Kasumi-1 (cell line): ENCODE data around the gene YJEFN3.

Experiments
- DNase-seq, 2 experiments: peaks; one replicate each; lab custom pipeline; 2025; lab: John Stamatoyannopoulos, UW

YJEFN3 gene

DNA sequence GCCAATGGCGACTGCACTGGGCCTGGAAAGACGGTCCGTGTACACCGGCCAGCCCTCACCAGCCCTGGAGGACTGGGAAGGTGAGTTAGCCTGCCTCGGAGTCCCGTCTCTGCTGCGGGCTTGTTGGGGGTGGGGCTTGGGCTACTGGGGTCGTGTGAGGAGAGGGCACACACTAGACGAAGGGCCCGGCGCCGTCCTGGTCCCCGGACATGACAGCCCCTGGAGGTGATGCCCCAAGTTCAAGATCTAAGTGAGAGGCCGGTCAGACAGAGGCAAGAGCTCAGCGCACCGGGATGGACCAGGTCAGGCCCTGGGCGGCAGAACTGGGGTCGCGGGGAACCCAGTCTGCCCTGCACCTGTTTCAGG is 11.0 kb downstream of the YJEFN3 start:
- no peak for DNase-seq

DNA sequence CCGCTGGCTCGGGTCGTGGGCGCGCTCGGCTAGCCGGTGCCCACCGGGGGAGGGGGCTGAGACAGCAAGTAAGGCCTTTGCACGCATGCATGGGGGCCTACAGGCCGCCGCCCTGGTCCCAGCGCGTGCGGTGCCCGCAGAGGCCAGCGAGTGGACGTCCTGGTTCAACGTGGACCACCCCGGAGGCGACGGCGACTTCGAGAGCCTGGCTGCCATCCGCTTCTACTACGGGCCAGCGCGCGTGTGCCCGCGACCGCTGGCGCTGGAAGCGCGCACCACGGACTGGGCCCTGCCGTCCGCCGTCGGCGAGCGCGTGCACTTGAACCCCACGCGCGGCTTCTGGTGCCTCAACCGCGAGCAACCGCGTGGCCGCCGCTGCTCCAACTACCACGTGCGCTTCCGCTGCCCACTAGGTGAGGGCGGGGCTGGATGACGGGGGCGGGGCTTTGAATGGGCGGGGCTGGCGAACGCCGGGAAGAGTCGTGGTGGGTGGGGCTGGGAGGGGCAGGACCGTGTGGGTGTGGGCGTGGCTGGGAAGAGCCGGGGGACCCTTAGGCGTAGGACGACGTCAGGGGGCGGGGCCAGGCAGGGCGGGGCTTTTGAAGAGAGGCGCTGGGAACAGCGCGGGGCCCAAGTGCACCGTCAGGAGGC is 11.5 kb downstream of the YJEFN3 start:
- no peak for DNase-seq

DNA sequence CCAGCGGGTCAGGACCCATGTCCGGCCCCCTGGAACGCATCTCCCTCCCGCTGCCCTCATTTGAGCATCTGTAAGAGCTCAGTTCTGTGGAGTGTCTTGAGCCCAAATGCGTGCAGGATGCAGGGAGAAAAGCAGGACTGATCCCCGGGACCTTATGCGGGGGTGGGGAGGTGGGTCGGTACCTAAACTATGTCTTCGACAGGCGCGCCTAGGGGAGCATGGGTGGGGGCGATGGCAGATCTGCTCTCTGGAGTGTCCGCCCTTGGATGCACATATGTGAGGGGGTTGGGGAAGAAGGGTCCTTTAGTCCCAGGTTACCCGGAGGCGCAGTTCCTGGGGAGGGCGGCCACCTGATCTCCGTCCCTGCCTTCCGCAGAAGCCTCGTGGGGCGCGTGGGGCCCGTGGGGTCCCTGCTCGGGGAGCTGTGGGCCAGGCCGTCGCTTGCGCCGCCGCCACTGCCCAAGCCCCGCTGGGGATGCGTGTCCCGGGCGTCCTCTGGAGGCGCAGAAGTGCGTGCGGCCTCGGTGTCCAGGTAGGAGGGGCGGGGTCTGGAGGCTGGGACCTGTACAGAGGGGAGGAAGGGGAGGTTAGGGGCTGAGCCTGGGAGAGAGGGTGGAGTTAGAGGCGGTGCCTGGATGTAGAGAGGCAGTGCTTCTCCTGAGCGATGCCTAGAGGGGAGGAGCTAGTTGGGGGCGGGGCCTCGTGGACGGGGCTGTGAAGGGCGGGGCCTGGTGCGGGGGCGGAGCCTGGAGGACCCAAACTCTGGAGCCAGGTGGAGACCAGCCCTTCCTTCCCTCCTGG is 12.2 kb downstream of the YJEFN3 start:
- no peak for DNase-seq

DNA sequence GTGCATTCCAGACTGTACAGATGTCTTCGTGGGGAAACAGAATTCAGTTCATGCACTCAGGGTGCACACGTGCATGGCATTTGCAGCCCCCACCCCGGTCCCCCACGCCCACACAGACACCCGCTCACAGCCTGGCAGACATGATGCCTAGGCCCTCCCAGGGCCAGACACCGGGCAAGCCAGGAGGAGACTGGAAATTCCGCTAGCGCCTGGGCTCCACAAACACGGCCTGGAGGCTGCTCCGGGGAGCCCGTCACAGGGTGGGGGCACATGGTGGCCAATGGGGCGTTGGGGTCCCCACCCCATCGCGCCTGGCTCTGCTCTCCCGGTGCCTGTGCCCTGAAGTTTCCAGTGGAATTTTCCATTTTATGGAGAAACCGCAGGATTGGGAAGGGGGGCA is 12.9 kb downstream of the YJEFN3 start:
- DNase-seq: no peak

DNA sequence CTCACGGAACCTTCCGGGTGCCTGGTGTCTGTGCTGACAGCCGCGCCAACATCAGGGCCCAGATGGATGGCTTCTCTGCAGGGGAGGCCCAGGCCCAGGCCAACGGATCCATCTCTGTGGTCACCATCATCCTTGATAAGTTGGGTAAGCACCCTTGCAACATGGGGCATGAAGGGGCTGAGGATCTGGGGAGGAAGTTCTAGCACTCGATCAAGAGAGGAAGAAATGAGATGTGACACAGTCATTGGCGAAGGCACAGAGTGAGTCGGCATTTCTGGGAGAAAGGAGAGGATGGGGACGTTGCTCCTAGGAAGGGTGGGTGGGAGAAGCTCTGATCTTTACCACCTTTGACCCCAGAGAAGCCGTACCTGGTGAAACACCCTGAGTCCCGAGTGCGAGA is 13.8 kb downstream of the YJEFN3 start:
- no peak for DNase-seq

DNA sequence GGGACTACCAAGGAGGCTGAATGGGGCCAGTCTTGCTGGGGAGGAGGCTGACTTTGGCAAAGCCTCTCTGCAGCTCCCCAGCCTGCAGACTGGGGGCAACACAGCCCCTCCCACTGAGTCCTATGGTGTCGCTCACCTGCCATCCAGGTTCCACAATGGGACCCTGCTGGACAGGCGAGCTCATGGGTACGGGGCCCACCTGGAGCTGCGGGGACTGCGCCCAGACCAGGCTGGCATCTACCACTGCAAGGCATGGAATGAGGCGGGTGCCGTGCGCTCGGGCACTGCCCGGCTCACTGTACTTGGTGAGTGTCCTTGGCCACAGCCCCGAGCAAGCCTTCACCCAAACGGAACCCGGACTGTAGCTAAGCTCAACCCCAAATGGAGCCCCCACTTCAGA is 14.4 kb downstream of the YJEFN3 start:
- no peak for DNase-seq

DNA sequence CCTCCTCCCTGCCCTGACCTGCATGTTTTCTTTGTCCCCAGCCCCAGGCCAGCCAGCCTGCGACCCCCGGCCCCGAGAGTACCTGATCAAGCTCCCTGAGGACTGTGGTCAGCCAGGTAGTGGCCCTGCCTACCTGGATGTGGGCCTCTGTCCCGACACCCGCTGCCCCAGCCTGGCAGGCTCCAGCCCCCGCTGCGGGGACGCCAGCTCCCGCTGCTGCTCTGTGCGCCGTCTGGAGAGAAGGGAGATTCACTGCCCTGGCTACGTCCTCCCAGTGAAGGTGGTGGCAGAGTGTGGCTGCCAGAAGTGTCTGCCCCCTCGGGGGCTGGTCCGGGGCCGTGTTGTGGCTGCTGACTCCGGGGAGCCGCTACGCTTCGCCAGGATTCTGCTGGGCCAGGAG is 14.9 kb downstream of the YJEFN3 start:
- DNase-seq: no peak

DNA sequence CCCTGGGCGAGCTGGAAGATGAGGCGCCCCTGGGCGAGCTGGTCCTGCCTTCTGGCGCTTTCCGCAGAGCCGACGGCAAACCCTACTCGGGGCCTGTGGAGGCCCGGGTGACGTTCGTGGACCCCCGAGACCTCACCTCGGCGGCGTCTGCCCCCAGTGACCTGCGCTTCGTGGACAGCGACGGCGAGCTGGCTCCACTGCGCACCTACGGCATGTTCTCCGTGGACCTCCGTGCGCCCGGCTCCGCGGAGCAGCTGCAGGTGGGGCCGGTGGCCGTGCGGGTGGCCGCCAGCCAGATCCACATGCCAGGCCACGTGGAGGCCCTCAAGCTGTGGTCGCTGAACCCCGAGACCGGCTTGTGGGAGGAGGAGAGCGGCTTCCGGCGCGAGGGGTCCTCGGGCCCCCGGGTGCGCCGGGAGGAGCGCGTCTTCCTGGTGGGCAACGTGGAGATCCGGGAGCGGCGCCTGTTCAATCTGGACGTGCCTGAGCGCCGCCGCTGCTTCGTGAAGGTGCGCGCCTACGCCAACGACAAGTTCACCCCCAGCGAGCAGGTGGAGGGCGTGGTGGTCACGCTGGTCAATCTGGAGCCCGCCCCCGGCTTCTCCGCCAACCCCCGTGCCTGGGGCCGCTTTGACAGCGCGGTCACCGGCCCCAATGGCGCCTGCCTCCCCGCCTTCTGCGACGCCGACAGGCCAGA is 15.7 kb downstream of the YJEFN3 start:
- DNase-seq: no peak

DNA sequence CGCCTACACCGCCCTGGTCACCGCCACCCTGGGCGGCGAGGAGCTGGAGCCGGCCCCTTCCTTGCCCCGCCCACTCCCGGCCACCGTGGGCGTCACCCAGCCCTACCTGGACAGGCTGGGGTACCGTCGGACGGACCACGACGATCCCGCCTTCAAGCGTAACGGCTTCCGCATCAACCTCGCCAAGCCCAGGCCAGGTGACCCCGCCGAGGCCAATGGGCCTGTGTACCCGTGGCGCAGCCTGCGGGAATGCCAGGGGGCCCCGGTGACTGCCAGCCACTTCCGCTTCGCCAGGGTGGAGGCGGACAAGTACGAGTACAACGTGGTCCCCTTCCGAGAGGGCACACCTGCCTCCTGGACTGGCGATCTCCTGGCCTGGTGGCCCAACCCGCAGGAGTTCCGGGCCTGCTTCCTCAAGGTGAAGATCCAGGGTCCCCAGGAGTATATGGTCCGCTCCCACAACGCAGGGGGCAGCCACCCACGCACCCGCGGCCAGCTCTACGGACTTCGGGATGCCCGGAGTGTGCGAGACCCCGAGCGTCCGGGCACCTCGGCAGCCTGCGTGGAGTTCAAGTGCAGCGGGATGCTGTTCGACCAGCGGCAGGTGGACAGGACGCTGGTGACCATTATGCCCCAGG is 16.4 kb downstream of the YJEFN3 start:
- DNase-seq: no peak

DNA sequence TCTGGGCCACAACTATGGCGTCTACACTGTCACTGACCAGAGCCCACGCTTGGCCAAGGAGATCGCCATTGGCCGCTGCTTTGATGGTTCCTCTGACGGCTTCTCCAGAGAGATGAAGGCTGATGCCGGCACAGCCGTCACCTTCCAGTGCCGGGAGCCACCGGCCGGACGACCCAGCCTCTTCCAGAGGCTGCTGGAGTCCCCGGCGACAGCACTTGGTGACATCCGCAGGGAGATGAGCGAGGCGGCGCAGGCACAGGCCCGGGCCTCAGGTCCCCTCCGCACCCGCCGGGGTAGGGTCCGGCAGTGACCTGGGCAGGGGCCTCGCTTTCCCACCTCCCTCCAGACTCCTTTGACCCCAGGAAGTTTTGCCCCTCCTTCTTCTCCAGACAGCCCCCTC is 17.0 kb downstream of the YJEFN3 start:
- no peak for DNase-seq

DNA sequence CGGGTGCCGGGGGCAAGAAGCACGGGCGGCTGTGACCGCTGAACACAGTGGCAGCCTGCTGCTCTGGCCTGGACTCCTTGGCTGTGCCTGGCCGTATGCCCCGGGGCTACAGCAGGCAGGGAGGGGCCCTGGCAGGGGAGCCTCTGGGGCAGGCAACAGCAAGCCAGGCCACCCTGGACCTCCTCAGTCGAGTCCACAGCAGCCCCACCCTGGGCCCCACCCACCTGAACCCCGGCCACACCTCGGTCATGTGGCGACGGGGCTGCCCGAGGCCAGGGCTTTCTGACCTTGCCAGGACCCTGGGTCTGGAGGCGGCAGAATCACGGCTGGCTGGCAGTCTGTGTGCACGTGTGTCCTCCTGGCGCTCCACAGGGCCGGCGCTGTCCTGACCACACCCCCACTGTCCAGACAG is 18.0 kb downstream of the YJEFN3 start:
- no peak for DNase-seq

DNA sequence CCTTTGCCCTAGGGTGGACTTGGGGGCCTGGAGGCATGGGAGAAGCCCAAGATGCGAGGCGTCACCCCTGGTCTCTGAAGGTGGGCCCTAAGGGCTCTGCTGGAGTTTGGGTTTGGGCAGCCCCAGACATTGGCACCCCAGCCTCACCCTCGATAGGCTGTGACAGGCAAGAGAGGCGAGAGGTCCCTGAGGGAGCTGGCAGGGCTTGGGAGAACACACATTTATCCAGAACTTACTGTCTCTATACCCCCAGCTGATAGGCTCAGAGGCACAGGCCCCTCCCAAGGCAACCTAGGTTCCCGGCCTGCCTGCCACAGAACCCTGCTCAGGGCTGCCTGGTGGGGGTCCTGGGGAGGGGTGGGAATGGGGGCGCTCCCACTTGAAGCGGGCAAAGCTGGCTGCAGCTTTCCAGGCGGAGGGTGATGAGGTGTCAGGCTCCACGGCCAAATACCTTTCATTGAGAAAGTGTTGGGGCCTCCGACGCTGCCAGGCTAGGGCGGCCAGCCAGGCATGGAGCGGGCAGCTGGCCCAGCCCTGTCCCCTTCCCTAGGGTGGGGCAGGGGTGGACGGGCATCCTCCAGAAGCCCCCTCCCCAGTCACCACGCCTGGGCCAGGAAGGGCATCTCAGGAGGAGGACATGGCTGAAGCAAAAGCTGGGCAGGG is 19.1 kb downstream of the YJEFN3 start:
- DNase-seq: no peak

DNA sequence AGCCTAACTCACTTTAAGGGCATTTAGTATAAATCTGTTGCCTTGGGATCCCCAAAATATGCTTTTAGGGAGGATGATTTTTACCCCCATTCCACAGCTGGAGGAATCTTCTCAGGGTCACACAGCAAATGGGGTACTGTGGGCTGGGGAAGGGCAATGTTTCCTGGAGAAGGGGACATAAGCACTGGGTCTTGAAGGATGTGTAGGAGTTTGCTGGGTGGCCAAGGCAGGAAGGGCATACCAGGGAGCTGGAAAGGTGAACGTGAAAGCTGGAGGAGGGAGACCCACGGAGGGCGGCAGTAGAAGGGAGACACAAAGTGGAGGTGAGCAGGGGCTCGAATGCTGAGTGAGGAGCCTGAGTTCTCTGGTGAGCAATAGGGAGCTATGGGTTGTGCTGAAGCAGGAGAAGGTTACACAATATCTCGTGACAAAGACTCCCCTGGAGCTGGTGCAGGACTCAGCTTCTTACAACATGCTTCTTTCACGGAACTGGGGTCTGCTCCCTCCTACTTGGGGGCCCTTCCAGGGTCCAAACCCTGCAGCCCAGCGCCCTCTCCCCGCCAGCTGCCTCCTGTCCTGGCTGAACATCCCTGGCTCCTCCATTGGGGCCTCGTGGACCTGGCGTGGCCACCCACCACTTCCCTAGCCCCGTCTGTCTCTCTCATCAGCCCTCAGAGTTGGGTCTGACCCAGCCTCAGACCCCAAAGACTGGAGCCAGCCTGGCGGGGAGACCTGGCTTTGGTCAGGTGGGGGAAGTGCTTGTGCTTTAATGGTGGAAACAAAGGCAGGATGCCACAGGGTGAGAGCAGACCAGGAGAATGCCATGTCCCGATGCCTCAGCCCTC is 20.4 kb downstream of the YJEFN3 start:
- DNase-seq: no peak

DNA sequence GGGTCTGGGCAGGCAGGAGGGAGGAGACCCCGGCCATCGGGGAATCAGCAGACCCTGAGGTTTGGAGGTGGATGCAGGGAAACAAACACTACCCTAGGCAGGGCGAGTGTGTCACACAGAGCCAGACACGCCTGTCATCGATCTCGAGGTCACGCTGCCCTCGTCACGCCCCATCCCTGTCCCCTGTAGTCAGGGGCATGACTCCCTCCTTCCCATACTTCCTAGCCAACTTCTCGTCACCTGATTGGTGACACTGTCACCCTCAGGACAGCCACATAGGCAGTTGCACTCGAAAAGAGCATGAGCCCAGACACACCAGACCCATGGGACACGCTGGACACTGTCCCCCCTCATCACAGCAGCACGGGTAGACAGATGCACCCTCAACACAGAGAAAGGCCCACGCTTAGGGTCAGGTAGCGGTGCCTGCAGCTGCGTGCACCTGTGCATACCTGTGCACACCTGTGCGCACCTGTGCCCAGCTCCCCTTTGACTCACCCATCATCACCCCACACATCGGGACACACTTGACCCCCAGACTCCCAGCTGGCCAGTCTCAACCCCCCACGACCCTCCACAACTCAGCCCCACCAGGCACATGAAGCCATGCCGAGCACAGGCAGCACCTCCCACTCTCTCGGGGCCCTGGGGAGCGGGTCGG is 21.2 kb downstream of the YJEFN3 start:
- DNase-seq: no peak

DNA sequence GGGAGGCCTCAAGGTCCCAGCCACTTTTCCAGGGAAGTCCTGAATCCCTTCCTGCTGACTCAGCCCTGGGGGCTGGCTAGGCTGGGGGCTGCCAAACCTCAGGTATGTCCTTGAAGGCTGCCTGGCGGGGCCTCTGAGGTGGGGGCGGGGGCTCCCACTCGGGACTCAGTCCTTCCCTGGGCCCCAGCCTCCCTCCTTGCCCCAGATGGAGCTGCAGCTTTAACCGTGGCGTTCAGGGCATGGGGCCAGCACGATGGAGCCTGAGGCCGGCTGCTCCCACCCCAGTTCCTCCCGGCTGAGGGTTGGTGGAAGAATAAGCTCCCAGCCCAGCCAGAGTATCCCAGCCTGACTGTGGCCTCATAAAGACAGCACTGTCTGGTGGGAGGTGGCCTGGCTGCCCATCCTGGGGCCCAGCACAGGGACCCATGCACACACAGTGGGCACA is 21.8 kb downstream of the YJEFN3 start:
- no peak for DNase-seq

DNA sequence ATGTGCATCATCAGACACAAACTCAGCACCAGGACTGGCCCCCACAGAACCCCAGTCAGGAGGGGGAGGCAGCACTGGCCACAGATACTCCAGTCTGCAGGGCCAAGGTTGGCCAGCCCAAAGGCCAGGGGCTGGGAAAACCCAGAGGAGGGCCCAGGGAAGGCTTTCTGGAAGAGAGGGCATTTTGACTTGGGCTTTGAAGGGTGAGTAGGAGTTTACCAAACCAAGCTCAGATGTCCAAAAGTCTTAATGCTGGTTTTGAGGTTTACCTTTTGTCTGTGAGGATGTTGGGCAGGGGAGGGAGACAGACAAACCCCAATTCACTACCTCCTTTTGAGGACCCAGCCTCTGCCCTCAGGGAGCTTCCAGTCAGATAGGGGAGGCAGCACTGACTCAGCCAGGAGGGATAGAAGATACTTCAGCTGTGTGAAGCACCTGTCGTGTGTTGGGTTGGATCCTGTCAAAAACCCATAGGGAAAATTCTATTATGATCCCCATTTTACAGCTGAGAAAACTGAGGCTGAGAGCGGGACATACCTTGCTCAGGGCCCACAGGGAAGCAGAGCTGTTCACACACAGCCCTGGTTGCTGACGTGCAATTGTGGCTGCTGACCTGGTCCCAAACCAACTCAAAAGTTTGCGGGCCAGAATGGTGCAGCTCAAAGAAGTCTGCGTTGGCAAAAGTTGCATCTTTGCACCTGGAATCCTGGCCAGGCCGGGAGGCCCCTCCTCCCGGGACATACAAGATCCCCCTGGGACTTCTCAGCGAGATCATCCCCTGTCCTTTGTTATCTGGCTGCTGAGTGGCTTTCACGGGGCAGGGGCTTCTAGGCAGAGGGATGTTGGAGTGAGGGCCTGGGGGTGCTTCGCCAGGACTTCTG is 22.5 kb downstream of the YJEFN3 start:
- no peak for DNase-seq

DNA sequence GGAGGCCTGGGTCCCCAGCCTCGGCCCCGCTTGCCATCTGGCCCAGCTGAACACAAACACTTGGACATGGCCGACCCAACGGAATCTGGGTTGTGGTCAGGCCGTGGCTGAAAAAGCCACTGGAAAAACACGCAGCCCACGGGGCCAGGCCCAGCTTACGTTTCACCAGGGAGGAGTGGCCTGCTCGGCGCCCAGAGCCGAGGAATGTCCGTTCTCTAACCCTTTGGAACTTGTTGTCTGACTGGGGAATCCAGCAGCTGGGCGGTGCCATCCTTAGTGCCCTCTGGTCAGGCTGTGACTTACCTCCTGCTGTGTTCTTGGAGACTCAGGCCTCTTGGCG is 23.1 kb downstream of the YJEFN3 start:
- no peak for DNase-seq

DNA sequence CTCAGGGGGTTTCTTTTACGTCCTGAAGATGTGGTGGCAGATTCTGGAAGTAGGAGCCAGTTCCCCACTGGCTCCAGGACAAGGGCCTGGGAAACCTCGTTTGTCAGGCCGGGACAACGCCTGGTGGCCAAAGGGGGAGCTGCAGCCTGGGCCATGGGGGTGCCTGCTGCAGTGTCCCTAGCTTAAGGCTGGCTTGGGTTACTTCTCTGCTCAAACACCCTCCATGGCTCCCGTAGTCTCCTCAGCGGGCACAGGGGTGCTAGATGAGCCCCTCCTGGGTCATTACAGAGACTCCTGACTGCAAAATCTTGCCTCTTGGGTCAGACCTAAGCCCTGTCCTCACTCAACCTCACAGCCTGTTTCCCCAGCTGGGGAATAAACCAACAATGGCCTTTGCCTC is 24.1 kb downstream of the YJEFN3 start:
- peak in 1 of 2 experiments; percentile 20 for DNase-seq

DNA sequence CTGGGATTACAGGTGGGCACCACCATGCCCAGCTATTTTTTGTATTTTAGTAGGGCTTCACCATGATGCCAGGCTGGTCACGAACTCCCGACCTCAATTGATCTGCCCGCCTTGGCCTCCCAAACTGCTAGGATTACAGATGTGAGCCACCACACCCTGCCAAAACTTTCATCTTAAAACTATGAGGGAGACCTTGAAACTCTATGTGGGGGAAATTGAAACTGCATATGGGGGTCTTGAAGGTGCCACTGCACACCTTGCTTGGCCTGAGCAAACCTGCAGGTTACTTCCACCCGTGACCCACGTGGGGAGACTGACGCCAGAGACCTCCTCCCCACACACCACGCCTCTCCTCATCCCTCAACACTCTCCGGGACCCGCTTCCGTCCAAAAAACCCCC is 25.0 kb downstream of the YJEFN3 start:
- no peak for DNase-seq
